ENCODE data around the gene HGD. TPM values are rescaled to one million over a fixed set of nuclear protein-coding genes. Genes with fewer than 3 reads are reported as not detected.

Gene HGD
- total and polyA plus RNA-seq, 2 of the 13 experiments (the other 11 are each of a cell fraction or from before 2014, with no cell fraction given) = 265 to 398 TPM

GRCh38 chr3:120622870-120623726 lies 58.9 kb downstream of the HGD start:
- peak; percentile 70 for ATAC-seq
- 74% methylated on average over 12 of the region's 12 CpGs for WGBS (ENCODE audit: low lambda C conversion rate)
- Histone ChIP-seq H3K36me3 (replicated peaks in 1 of 2; ENCODE audit: control insufficient read depth in 1 of 2, insufficient read depth in 2 of 2, low read length in 2 of 2) (peaks cover 0 to 13% of the 10 kb centered on the region in 2 experiments; a peak in 4 of 5 replicates), H2AFZ (ENCODE audit: low read length) (no peak overlapping the region), H3K9ac (ENCODE audit: insufficient read depth, low read depth, low read length) (no peak overlapping the region), H3K9me3 (ENCODE audit: low read length) (no peaks in the 10 kb centered on the region), H3K4me2 (ENCODE audit: low read depth, low read length) (no peak overlapping the region), H3K79me2 (ENCODE audit: insufficient read depth, low read length) (no peaks in the 10 kb centered on the region), H3K4me1 (ENCODE audit: insufficient read depth, low read length) (no peaks in the 10 kb centered on the region), H4K20me1 (ENCODE audit: insufficient read depth, low read length) (no peaks in the 10 kb centered on the region), H3K4me3 (replicated peaks in 1 of 3; ENCODE audit: insufficient read depth in 1 of 3, low read depth in 2 of 3, low read length in 3 of 3) (no peak overlapping the region), H3K27me3 (ENCODE audit: control insufficient read depth in 1 of 2, insufficient read depth in 2 of 2, low read length in 2 of 2) (no peaks in the 10 kb centered on the region), H3K27ac (ENCODE audit: extremely low read length, insufficient read depth, low read length) (no peak overlapping the region)
- in situ Hi-C loops (cut with HindIII; ENCODE audit: extremely low pct_ligation_motif_present, low pct_unique_long_range_greater_than_20kb) (loop anchor here (5.0 kb wide), 1 partner anchor 169 kb away; no protein-coding TSS in a partner anchor), intact Hi-C loops (cut with micrococcal nuclease; ENCODE audit: unreplicated experiment) (loop anchor here (1.0 to 5.0 kb wide), 2 partner anchors 172 to 529 kb away; no protein-coding TSS in a partner anchor)
- ChIA-PET POLR2A (interaction anchor here (0.6 to 1.0 kb wide), 3 partner anchors 27 to 143 kb away, joined by 3 to 4 read pairs (median 3); partner anchors contain the start of genes HGD and NDUFB4), CTCF (ENCODE audit: low intra/inter-chr PET ratio, low total read pairs) (interaction anchor here (2.2 kb wide), 1 partner anchor 172 kb away, joined by 27 read pairs; no protein-coding TSS in a partner anchor)
- FAIRE-seq = peak; percentile 37
- DNase-seq (ENCODE audit: low spot score) = peak; percentile 58
- no TSS peak for BruUV-seq (replicated peaks)
- TF ChIP-seq DMAP1 (CRISPR knock-in tag; IDR thresholded peaks at IDR 0.05) (no peak), ZSCAN22 (CRISPR knock-in tag; IDR thresholded peaks at IDR 0.05) (no peak), ZNF572 (CRISPR knock-in tag; IDR thresholded peaks at IDR 0.05) (no peak), ZNF367 (CRISPR knock-in tag; IDR thresholded peaks at IDR 0.05; ENCODE audit: borderline replicate concordance) (no peak), RAD21 (CRISPR knock-in tag; IDR thresholded peaks at IDR 0.05) (peak; percentile 37; the same call in 1 of the 2 replicates), GATAD2A (CRISPR knock-in tag; IDR thresholded peaks at IDR 0.05) (no peak), FOXK1 (CRISPR knock-in tag; IDR thresholded peaks at IDR 0.05; ENCODE audit: borderline replicate concordance, low read depth) (no peak), ZNF142 (CRISPR knock-in tag; IDR thresholded peaks at IDR 0.05) (no peak), SMC3 (IDR thresholded peaks at IDR 0.05; ENCODE audit: low read length) (peak; percentile 51), ZNF121 (CRISPR knock-in tag; IDR thresholded peaks at IDR 0.05) (no peak), ZNF616 (CRISPR knock-in tag; IDR thresholded peaks at IDR 0.05; ENCODE audit: low read depth) (no peak), ZNF749 (CRISPR knock-in tag; IDR thresholded peaks at IDR 0.05; ENCODE audit: borderline replicate concordance) (no peak), STAG1 (CRISPR knock-in tag; IDR thresholded peaks at IDR 0.05) (peak; percentile 82), ZNF672 (CRISPR knock-in tag; IDR thresholded peaks at IDR 0.05) (no peak), NFKBIZ (CRISPR knock-in tag; IDR thresholded peaks at IDR 0.05) (no peak), ZNF317 (CRISPR knock-in tag; IDR thresholded peaks at IDR 0.05) (no peak), GZF1 (CRISPR knock-in tag; IDR thresholded peaks at IDR 0.05) (no peak)
- TF ChIP-seq, protein P1, sequence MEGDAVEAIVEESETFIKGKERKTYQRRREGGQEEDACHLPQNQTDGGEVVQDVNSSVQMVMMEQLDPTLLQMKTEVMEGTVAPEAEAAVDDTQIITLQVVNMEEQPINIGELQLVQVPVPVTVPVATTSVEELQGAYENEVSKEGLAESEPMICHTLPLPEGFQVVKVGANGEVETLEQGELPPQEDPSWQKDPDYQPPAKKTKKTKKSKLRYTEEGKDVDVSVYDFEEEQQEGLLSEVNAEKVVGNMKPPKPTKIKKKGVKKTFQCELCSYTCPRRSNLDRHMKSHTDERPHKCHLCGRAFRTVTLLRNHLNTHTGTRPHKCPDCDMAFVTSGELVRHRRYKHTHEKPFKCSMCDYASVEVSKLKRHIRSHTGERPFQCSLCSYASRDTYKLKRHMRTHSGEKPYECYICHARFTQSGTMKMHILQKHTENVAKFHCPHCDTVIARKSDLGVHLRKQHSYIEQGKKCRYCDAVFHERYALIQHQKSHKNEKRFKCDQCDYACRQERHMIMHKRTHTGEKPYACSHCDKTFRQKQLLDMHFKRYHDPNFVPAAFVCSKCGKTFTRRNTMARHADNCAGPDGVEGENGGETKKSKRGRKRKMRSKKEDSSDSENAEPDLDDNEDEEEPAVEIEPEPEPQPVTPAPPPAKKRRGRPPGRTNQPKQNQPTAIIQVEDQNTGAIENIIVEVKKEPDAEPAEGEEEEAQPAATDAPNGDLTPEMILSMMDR (CRISPR knock-in tag; IDR thresholded peaks at IDR 0.05) = peak; percentile 76

Data from HepG2 (cell line).